GM18951 (cell line): Measurements from ENCODE around the gene PDAP1.
A peak's percentile ranks its signal among the peaks of the same experiment; 100 is the strongest.

Experiments
- POLR2A ChIP-seq: IDR thresholded peaks from 4 replicates; pipeline ENCODE4 v1.6.1; 2011; ENCODE audit warnings: mild to moderate bottlenecking; ENCODE audit not compliant: insufficient read length, insufficient read depth; ENCODE audit errors: extremely low read depth
- in situ Hi-C: fragments of 300-500 bp; cut with MboI; formaldehyde crosslinking; loops from one replicate; pipeline ENCODE4 v1.12.0; 2022; ENCODE audit warnings: low sequenced_read_pairs, mixed read lengths, inconsistent platforms; ENCODE audit not compliant: unreplicated experiment

Gene PDAP1

DNA sequence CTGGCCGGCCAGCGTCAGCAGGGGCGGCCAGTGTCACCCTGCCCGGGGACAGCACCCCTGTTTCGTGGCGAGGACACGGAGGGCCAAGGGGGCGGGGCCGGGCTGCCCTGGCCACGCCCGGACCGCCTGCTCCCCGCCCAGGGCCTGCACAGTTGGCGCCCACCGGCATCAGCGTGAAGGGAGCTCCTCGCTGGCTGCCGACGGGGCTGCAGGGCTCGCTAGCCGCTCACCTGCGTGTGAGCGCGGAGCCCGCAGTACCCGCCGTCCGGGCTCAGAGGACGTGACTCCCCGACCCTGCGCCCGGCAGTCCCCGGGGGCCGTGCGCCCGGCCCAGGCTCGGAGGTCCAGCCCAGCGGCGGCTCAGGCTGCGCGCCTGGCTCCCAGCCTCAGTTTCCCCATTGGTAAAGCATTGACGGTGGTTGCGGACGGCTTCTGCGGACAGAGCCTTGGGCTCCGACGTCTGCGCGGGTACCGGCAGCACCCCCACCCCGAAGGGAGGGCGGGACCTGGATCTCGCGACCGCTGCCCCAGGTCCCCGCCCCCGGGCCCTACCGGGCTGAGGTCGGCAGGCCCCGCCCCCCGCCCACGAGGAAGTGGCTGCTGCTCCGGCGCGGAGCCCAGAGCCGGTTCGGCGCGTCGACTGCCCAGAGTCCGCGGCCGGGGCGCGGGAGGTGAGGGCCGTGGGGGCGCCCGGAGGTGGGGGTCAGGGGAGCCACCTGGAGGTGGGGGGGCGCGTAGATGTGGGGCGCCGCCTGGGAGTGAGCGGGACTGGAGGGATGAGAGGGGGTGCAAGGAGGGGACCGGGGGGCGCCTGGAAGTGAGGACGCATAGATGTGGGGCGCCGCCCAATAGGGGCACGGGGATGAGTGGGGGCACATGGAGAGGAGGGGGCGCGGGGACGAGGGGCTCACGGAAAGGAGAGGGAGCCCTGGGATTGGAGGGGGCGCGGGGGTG is 34.0 kb downstream of the PDAP1 start, which contains the start of gene ARPC1B:
Gene ARPC1B, plus strand, starts transcription at position 620 of the 954 bp plus-strand sequence. CDS start 10,985 bp downstream, outside the sequence.
- in situ Hi-C loops = no loop called here
- TF ChIP-seq POLR2A = peak; percentile 90

DNA sequence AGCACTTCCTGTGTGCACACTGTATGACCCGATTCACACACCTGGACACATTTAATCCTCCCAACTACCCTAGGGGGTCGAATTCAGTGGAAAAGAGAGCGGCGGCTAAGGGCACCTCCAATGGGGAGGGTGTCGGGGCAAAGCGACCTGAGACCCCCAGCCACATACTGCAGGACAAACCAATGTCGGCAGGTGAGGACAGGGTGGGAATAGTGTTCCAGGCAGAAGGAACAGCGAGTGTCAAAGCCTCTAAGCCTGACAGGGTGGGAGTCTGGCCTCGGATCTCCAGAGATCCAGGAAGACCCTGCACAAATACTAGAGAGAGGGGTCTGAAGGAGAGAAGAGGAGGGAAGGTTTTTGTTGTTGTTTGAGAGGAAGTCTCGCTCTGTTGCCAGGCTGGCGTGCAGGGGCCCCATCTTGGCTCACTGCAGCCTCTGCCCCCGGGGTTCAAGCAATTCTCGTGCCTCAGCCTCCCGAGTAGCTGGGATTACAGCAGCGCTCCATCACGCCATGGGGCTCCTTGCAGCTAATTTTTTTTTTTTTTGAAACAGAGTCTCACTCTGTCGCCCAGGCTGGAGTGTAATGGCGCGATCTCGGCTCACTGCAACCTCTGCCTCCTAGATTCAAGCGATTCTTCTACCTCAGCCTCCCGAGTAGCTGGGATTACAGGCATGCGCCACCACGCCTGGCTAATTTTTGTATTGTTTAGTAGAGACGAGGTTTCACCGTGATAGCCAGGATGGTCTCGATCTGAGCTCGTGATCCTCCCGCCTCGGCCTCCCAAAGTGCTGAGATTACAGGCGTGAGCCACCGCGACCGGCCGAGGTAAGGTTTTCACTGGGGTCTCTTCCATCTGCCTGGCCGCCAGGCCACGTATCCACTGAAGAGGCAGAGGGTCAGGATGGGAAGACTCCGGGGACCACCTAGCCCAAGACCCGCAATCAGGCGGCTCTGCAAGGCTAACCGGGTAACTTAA is 35.0 kb downstream of the PDAP1 start:
- in situ Hi-C loops = no loop called here
- TF ChIP-seq POLR2A = no peak

DNA sequence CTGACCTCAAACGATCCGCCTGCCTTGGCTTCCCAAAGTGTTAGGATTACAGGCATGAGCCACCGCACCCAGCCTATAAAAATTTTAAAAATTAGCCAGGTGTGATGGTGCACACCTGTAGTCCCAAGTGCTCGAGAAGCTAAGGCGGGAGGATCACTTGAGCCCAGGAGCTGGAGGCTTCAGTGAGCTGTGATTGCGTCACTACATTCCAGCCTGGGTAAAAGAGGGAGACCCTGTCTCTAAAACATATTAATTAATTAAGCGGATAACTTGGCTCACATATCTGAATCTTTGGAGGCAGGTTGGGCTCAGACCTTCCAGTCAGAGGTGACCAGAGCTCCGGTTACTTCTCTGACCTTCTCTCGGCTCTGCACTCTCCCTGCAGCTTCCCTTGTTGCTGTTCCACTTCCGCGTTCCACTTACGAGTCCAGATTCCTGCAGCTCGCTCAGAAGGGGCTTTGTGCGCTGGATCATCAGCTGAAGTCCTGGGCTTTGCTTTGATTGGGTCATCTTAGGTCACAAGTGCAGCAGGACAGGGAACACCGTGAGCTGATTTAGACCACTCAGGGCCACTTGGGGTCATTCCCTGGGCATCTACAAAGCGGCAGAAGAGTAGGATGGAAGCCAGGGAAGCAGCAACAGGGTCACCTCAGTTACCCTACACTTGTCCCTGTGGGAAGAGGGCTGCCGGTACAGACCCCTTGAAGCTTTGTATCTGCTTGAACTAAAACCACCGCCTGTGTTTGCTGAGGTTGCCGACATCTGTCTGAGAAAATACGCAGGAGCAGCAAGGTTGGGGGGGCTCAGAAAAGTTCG is 35.9 kb downstream of the PDAP1 start:
- in situ Hi-C loops = no loop called here
- TF ChIP-seq POLR2A = no peak

DNA sequence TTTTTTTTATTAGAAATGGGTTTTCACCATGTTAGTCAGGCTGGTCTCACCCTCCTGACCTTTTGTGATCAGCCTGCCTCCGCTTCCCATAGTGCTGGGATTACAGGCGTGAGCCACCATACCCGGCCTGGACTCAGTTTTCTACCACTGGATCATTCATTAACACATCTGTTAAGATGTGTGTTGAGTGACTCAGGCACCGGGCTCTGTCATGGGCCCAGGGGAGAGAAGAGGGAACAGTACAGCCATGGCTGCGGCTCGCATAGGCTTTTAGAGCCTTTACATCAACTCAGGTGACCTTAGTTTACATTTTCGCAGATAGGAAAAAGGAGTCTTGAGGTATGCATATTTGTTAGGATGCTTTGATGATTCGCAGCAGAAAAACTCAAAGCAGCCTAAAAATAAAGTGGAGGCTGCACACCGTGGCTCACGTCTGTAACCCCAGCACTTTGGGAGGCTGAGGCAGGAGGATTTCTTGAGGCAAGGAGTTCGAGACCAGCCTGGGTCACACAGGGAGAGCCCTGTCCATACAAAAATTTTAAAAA is 36.9 kb downstream of the PDAP1 start:
- TF ChIP-seq POLR2A = no peak
- in situ Hi-C loops = no loop called here

DNA sequence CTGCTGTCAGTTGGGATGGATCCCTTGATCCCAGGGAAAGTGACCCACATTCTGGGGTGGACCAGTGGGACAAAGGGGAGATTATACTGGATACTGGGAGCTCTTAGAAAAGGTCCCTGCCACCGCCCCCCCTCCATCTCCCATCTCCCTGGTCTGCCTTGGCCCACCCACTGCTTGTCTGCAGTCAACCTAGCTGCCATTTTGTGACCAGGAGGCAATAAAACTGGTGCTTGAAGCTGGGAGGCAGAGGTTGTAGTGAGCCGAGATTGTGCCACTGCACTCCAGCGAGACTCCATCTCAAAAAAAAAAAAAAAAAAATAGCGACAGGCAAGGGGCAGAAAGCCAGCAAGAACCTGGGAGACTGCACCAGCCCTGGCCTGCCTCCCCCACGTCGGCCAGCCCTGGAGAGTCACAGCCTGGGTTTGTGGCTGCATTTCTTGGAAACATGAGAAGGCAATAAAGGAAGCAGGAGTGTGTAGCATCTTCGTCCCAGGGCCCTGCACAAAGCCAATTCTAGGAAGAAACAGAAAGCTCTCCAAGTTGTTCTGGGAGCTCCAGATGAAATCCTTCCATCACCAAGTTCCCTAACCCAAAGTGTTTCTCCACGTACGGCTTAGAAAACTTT is 38.5 kb downstream of the PDAP1 start:
- no peak for TF ChIP-seq POLR2A
- in situ Hi-C loops = no loop called here

DNA sequence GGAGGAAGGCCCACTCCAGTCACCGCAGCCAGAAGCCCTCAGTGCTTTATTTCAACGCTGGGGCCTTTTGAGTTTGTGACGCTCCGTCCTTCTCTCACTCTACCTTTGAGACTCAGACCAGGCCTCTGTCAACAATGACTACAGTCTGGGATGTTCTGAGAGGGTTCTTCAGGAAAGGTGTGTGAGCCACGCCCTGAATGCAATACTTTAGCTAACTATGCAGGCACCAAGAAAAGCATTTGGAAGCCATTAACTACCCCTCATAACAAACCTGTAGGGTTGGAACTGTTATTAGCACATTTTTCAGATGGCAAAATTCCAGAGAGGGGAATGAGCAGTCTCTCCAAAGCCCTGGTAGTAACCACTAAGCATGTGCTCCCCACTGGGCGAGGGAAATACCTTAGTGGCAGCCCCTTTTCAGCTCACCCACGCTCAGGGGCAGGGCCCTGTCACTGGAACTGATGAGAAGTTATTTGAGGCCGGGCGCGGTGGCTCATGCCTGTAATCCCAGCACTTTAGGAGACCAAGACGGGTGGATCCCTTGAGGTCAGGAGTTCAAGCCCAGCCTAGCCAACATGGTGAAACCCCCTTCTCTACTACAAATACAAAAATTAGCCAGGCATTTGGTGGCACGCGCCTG is 39.5 kb downstream of the PDAP1 start:
- in situ Hi-C loops = no loop called here
- no peak for TF ChIP-seq POLR2A

DNA sequence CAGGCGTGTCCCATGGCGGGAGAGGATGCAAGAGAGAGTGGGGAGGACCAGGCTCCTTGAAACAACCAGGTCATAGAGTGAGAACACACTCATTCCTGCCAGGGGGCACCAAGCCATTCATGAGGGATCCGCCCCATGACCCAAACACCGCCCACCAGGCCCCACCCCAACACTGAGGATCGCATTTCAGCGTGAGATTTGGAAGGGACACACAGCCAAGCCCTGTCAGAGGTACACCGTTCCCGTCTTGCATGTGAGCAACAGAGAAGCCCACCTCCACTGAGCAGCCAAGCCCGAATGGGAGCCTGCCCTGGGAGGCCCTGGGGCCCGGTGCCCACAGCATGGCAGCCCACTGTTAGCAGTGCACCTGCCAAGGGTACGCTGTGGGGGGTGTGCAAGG is 41.8 kb downstream of the PDAP1 start:
- TF ChIP-seq POLR2A = no peak
- in situ Hi-C loops = no loop called here

DNA sequence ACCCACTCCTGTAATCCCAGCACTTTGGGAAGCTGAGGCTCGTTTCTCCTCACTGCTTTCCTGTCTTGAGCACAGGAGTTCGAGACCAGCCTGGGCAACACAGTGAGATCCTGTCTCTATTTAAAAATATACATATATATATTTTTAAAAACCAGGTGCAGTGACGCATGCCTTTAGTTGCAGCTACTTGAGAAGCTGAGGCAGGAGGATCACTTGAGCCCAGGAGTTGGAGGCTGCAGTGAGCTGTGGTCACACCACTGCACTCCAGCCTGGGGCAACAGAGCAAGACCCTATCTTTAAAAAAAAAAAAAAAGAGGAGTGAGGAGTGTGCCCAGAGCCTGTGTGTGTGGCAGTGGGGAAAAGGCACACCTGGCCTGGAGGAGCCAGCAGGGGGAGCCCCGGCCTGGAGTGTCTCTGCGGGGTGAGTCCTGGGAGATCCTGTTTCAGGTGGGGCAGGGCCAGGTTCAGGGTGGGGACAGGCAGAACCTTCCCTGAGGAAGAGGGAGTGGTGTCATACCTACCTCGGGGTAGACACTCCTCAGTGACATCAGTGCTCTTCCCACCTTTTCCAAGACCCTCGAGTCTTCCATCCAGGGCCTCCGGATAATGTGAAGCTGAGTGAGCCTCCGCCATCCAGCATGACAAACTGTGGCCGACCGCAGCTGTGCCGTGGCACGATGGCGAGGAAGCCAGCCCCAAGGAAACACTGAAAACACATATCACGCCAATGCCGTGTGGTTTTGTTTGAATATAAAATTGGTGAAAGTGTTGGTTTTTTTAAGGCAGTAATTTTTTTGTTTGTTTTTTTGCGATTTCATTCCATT is 42.9 kb downstream of the PDAP1 start:
- in situ Hi-C loops = no loop called here
- no peak for TF ChIP-seq POLR2A

DNA sequence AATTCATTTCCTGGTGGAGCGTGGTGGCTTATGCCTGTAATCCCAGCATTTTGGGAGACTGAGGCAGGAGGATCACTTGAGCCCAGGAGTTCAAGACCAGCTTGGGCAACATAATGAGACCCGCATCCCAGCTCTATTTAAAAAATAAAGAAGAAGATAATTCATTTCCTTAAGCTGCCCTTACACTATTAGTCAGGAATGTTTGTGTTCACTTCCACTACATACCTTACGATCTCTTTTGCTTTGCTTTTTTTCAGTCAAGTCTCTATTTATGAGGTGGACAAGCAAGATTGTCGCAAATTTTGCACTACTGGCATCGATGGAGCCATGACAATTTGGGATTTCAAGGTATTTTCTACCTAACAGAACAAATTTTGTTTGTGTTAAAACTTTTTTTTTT is 45.1 kb downstream of the PDAP1 start:
- TF ChIP-seq POLR2A = no peak
- in situ Hi-C loops = no loop called here

DNA sequence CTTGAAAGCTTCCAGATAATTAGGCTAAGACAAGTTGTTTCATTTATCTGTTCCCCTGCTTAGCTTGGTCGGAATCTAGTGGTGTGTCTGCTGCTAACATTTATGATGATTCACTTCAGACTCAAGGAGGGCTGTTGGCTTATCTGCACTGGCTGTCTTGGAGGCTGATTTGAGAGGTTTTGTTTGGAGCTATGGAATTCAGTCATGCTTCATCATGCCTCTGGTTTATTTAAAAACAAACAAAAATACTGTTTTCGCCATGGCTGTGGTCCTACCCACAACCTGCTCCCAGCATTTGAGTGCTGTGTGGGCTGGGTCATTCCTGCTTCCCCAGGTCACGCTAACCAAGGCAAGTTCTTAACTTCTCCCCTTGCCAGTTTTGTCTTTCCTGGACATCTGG is 45.6 kb downstream of the PDAP1 start:
- in situ Hi-C loops = no loop called here
- no peak for TF ChIP-seq POLR2A
